Mucosa of rectum (tissue), 2 donors: ENCODE results near the gene TAOK1.

Source experiments
- H3K27ac ChIP-seq, 2 donors: one replicate each; pipeline ENCODE4 v1.7.0; 2013; ENCODE audit warnings: inconsistent platforms in 2 of 2, low read depth in 2 of 2, low read length in 2 of 2
- H3K27me3 ChIP-seq, 2 donors: one replicate each; pipeline ENCODE4 v1.7.0; 2013; ENCODE audit warnings: low read length in 2 of 2; ENCODE audit not compliant: control insufficient read depth in 2 of 2, insufficient read depth in 2 of 2
- H3K36me3 ChIP-seq, 2 donors: one replicate each; pipeline ENCODE4 v1.7.0; 2013; ENCODE audit warnings: low read length in 2 of 2; ENCODE audit not compliant: control insufficient read depth in 2 of 2, insufficient read depth in 2 of 2
- H3K4me1 ChIP-seq, 2 donors: one replicate each; pipeline ENCODE4 v1.7.0; 2013; ENCODE audit warnings: low read length in 2 of 2, mild to moderate bottlenecking in 1 of 2; ENCODE audit not compliant: control insufficient read depth in 2 of 2, insufficient read depth in 2 of 2
- H3K4me3 ChIP-seq, 2 donors: one replicate each; pipeline ENCODE4 v1.7.0; 2013; ENCODE audit warnings: low read length in 2 of 2
- H3K9ac ChIP-seq, 2 donors: one replicate each; pipeline ENCODE4 v1.7.0; 2013; ENCODE audit warnings: low read length in 2 of 2, low read depth in 1 of 2, mild to moderate bottlenecking in 1 of 2
- H3K9me3 ChIP-seq, 2 donors: one replicate each; pipeline ENCODE4 v1.7.0; 2013; ENCODE audit warnings: low read length in 2 of 2; ENCODE audit not compliant: control insufficient read depth in 2 of 2
- donor health status: healthy.
- donor health status: Normal muscosa, but diverticular disease.

TAOK1 gene

DNA sequence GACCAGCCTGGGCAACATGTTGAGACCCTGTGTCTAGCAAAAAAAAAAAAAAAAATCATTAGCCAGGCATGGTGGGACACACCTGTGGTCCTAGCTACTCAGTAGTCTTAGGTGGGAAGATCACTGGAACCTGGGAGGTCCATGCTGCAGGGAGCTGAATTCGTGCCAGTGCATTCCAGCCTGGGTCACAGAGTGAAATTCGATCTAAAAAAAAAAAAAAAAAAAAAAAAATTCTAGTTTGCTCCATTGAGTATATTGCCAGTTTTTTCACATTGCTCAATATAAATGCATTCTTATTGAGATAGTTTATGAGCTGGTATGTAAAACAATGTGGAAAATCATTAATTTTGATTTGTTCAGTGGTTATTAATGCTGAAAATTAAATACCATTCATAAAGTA is 124.6 kb downstream of the TAOK1 start:
- Histone ChIP-seq H3K4me3 (no peak overlapping the region), H3K27me3 (no peaks in the 10 kb centered on the region), H3K27ac (no peak overlapping the region), H3K9ac (no peak overlapping the region), H3K9me3 (no peaks in the 10 kb centered on the region), H3K36me3 (peaks cover 22 to 50% of the 10 kb centered on the region in 2 donors), H3K4me1 (no peaks in the 10 kb centered on the region)

DNA sequence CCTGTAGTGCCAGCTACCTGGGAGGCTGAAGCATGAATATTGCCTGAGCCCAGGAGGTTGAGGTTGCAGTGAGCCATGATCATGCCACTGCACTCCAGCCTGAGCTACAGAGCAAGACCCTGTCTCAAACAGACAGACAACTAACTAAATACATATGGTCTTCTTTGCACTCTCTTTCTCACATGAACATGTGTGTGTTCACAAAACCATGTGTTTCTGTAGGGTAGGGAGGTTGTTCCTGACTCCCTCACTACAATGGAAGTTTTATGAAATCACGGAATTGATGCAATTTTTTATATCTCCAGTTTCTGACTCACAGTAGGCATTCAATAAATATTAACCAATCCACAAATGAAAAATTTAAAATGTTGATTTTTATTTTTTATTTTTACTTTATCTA is 128.2 kb downstream of the TAOK1 start:
- no peak overlapping the region for H3K27ac ChIP-seq
- peaks cover 31 to 46% of the 10 kb centered on the region in 2 donors for H3K36me3 ChIP-seq
- no peak overlapping the region for H3K4me3 ChIP-seq
- no peaks in the 10 kb centered on the region for H3K27me3 ChIP-seq
- no peak overlapping the region for H3K9ac ChIP-seq
- H3K9me3 ChIP-seq, result no peaks in the 10 kb centered on the region
- H3K4me1 ChIP-seq, result no peaks in the 10 kb centered on the region

DNA sequence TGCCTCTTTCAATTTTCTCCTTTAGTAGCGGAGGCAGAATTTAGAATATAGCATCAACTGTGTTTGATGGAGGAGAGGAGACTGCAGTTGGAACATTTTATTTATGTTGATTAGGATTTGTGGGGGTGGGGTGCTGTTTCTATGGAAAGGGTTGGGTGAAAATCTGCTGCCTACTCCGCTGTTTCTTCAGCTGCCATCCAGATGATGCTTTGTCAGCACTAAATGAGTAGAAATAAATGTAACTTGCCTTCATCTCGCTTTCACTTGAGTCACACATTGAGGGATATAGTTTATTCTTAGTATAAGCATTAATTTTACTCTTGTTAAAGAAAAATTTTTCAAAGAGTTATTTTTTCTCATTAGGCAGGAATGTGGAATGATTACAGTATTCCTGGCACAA is 134.5 kb downstream of the TAOK1 start:
- Histone ChIP-seq H3K27ac (no peak overlapping the region), H3K9ac (no peak overlapping the region), H3K36me3 (peaks cover 26 to 32% of the 10 kb centered on the region in 2 donors), H3K9me3 (no peaks in the 10 kb centered on the region), H3K27me3 (no peaks in the 10 kb centered on the region), H3K4me3 (no peak overlapping the region), H3K4me1 (no peaks in the 10 kb centered on the region)

DNA sequence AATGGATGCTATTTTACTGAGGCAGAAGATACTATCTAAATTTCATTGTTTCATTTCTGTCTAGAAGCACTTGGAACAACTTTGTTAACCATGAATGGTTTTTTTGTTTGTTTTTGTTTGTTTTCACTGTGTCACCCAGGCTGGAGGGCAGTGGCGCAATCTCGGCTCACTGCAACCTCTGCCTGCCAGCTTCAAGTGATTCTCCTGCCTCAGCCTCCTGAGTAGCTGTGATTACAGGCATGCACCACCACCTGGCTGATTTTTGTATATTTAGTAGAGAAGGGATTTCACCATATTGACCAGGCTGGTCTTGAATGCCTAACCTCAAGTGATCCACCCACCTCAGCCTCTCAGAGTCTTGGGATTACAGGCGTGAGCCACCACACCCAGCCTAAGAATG is 136.2 kb downstream of the TAOK1 start:
- H3K9ac ChIP-seq, result no peak overlapping the region
- H3K4me3 ChIP-seq, result no peak overlapping the region
- no peaks in the 10 kb centered on the region for H3K4me1 ChIP-seq
- no peak overlapping the region for H3K27ac ChIP-seq
- no peaks in the 10 kb centered on the region for H3K9me3 ChIP-seq
- peaks cover 24 to 33% of the 10 kb centered on the region in 2 donors for H3K36me3 ChIP-seq
- no peaks in the 10 kb centered on the region for H3K27me3 ChIP-seq

DNA sequence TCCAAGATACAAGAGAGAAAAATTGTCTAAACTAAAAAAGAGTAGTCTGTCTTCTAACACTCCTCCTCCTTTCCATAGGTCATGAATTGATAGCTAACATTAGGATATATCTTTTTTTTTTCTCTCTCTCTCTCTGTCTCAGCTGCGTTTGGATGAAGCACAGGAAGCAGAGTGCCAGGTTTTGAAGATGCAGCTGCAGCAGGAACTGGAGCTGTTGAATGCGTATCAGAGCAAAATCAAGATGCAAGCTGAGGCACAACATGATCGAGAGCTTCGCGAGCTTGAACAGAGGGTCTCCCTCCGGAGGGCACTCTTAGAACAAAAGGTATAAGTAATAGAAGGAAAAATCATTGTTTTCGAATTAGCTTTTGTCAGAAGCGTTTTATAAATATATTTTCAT is 143.8 kb downstream of the TAOK1 start:
- H3K4me3 ChIP-seq, result no peak overlapping the region
- H3K9ac ChIP-seq, result no peak overlapping the region
- H3K27ac ChIP-seq, result no peak overlapping the region
- H3K36me3 ChIP-seq, result peaks cover 18 to 29% of the 10 kb centered on the region in 2 donors
- no peaks in the 10 kb centered on the region for H3K27me3 ChIP-seq
- H3K9me3 ChIP-seq, result no peaks in the 10 kb centered on the region
- no peaks in the 10 kb centered on the region for H3K4me1 ChIP-seq

DNA sequence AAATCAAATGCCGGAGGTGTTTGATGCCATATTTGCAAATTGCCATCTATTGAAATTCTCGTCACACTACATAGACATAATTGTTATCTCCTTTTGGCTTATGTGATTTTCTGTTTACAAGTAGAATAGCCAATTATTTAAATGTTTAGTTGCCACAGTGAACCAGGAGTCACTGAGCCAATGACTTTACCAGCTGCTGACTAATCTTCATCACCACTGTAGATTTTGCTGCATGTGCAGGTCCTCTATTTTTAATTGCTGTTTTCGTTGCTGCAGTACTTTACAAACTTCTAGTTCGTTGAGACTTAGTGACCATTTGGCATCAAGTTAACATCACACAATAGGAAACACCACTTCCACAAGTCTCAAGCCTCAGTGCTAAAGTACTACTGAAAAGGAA is 153.9 kb downstream of the TAOK1 start:
- Histone ChIP-seq H3K9me3 (no peaks in the 10 kb centered on the region), H3K9ac (no peak overlapping the region), H3K4me3 (no peak overlapping the region), H3K36me3 (peaks cover 20 to 24% of the 10 kb centered on the region in 2 donors), H3K4me1 (no peaks in the 10 kb centered on the region), H3K27me3 (no peaks in the 10 kb centered on the region), H3K27ac (no peak overlapping the region)

DNA sequence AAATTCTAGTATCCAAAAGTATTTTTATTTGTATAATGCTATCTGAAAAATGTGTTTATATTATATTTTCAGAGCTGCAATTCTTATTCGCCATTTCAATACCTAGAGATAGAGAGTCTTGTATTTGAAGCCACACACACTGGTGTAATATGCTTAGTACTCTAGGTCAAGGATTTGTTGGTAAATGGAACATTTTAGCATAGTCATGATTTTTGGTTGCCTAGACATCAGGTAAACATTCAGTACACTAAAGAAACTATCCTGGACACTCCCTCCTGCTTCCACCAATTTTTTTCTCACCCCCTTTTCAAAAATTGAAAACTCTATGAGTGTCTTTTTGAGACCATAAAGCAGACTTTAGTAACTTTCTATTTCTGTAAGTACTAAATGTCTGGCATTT is 155.9 kb downstream of the TAOK1 start:
- H3K4me1 ChIP-seq, result no peaks in the 10 kb centered on the region
- no peaks in the 10 kb centered on the region for H3K27me3 ChIP-seq
- H3K4me3 ChIP-seq, result no peak overlapping the region
- no peaks in the 10 kb centered on the region for H3K9me3 ChIP-seq
- peaks cover 17 to 23% of the 10 kb centered on the region in 2 donors for H3K36me3 ChIP-seq
- H3K27ac ChIP-seq, result no peak overlapping the region
- no peak overlapping the region for H3K9ac ChIP-seq

DNA sequence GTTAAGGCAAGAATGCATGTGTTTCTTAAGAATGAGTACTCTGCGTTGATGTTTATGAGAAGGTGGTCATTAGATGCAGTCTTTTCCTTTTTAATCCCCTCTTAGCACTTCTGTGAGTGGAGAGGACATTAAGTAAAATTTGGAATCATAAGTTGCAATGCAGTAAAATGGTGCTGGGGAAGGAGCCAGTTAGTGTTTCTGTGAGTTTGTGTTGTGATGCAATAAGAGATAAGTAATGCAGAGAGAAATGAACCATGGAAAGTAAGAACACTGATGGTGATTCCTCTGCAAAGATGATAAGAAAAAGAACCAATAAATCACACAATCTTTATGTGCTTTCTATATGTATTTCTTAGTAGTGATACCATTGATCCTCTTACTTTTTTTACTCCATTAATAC is 156.7 kb downstream of the TAOK1 start:
- Histone ChIP-seq H3K27me3 (no peaks in the 10 kb centered on the region), H3K27ac (no peak overlapping the region), H3K4me1 (no peaks in the 10 kb centered on the region), H3K9ac (no peak overlapping the region), H3K9me3 (no peaks in the 10 kb centered on the region), H3K36me3 (peaks cover 17 to 19% of the 10 kb centered on the region in 2 donors), H3K4me3 (no peak overlapping the region)

DNA sequence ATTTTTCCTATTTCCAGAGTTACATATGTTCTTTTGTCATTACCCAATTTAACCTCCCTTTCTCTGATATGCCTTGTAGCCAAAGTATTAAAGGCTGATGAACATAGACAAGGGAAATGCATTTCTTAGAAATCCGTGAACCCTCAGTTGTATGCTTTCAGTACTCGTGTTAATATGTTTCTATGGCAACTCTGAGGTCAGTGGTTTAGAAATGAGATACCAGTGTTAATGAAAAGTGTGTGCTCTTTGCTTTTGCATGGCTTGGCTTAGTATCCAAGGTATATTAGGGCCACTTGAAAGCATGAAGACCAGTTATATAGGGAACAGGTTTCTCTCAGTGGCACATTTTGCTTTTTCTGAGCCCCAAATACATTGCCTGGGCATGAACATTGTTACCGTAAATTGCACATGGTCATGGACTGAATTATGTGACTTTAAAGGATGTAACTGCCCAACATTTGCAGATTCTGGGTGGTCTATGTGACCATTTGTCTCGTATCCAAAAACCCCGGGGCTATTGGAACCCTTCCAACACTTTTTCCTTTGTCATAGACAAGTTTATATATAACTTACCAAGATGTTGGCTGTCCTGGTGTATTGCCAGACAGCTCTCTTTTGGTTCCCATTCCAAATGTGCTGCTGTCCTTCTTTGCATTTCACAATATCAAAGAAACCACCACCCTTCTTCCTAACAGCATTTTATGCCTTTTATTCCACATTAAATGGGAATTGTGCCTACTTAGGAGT is 159.2 kb downstream of the TAOK1 start:
- H3K4me1 ChIP-seq, result no peaks in the 10 kb centered on the region
- no peak overlapping the region for H3K27ac ChIP-seq
- H3K36me3 ChIP-seq, result no peaks in the 10 kb centered on the region

DNA sequence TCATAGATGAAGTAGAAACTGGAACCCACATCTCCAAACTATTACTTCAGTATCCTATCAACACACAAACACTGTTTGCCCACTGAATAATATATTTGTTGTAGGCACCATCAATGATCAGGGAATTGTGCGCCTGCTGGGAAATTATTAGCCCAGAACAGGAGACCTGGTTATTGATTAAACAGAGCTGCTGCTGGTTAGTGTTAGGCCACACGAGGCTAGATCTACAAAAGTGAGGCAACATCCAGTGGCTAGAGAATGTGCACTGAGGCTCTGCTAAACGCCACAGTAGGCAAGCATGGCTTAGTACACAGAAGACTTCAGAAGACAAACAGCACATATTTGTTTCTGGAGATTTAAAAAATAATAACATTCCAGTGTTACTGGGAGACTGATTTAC is 165.7 kb downstream of the TAOK1 start:
- no peak overlapping the region for H3K9ac ChIP-seq
- no peaks in the 10 kb centered on the region for H3K36me3 ChIP-seq
- no peaks in the 10 kb centered on the region for H3K9me3 ChIP-seq
- H3K27ac ChIP-seq, result no peak overlapping the region
- H3K4me3 ChIP-seq, result no peak overlapping the region
- H3K4me1 ChIP-seq, result peaks cover 2 to 5% of the 10 kb centered on the region in 2 donors
- H3K27me3 ChIP-seq, result no peaks in the 10 kb centered on the region

More for the DNA sequence above, 159.2 kb downstream of the TAOK1 start:
- no peaks in the 10 kb centered on the region for H3K27me3 ChIP-seq
- no peak overlapping the region for H3K9ac ChIP-seq
- H3K9me3 ChIP-seq, result no peaks in the 10 kb centered on the region
- H3K4me3 ChIP-seq, result no peak overlapping the region
